Measurements from ENCODE around the gene SMARCA4.
"Not testable (repeated sequence)": the region's sequence is repeated elsewhere in the genome, so short reads cannot be mapped to it uniquely, and the experiment has no call there.

SMARCA4 gene

DNA sequence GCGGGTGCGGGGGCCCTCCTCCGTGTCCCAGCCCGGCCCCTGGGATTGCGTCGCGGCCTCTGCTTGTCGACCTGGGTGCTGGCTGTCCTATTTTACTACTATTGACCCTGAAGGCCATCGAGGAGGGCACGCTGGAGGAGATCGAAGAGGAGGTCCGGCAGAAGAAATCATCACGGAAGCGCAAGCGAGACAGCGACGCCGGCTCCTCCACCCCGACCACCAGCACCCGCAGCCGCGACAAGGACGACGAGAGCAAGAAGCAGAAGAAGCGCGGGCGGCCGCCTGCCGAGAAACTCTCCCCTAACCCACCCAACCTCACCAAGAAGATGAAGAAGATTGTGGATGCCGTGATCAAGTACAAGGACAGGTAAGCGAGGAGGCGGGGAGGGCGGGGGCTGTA, 80.4 kb downstream of the SMARCA4 start:
- no peak for DNase-seq

DNA sequence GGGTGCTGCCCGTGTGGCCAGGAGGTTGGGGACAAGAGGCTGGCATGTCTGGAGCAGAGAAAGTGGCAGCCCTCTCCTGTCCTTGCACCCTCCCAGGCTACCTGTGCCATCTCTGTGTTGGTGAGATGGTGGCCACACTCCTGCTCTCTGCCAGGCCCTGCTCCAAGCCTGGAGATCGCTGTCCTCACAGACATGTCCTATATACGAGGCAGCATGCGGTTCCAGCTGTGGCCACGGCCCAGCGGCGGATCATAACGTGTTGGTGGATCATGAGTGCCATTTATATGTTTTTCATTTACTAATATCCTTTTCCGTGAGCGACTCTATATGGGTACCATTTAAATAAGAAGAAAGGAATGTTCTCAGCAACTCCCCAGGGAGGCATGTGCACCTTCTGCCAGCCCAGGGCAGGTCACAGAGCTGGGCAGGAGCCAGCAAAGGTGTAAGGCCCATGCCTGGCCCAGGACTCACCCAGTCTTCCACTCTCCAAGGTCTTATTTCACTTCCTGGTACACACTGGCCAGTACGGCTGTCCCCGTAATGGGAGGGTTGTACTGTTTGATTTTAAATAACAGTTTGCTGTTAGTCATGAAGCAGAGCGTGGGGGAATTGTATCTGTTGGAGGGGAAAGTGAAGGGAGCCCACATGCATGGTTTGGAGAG, 81.3 kb downstream of the SMARCA4 start:
- no peak for DNase-seq

DNA sequence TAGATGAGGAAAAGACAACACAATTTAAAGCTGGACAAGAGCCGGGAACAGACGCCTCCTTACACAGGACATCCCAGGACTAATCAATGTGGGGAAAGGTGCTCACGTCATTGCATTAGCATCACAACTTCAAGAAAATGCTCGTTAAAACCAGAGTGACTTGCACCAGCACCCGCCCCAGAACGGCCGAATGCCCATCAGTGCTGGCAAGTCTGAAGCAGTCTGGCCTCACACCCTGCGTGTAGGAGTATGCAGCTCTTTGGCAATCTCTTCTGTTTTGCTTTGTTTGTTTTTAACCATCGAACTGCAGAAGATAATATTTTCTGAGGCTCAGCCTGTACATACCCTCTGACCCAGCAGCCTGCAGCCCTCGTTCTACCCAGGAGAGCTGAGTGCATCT, 83.6 kb downstream of the SMARCA4 start:
- no peak for DNase-seq

- DNase-seq, result no peak
Measured at GRCh38 chr19:11045536-11045935, 84.7 kb downstream of the SMARCA4 start.

- DNase-seq, result no peak
Measured at GRCh38 chr19:11046605-11047354, 86.0 kb downstream of the SMARCA4 start.

DNA sequence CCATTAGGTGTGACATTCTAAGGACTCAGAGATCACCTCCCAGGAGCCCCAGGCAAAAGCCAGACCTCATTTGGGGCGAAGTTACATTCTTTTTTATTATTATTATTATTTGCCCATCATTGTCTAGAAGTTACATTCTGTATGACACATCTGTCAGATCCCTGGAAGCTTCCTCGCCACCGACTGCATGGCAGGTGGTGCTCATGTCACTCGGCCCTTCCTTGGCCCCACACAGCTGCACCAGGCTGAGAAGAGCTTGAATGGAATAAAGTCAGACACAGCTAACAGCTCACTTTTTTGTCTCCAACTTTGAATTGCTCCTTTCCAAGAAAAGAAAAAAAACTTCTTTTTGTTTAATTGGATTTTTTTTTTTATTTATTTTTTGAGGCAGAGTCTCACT, 87.0 kb downstream of the SMARCA4 start:
- no peak for DNase-seq

DNA sequence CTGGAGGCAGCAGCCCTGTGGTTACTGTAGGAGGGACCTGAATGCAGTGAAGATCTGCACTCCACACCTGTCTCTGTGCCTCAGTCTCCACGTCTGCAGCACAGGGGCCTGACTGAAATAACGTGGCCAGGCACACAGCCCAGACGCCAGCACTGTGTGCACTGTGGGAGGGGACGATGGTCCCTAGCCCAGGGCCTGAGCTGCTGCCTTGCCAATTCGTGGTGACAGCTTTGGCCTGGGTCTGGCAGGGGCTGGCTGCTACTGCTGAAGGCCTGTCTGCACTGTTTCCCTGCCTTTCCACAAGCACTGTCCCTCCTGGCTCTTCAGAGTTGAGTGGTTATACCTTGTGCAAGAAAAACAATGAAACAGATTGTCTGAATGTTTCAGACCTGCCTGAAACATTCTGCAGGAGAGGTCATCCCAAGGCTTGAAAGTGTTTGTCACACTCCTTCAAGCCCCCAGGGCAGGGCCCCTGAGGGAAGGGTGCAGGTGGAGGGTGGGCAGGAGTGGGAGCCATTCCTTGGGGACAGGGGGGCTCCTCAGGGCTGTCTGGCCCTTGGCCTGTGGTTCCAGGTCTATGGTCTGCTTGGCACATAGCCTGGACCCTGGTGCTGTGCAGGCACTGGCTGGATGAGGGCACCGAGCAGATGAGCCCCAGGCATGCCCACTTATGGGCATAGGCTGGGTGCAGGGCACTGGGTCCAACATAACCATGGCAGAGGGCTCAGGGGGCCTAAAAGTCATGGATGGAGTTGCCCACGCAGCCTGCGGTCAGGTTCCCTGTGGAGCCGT, 89.7 kb downstream of the SMARCA4 start:
- DNase-seq, result no peak

DNA sequence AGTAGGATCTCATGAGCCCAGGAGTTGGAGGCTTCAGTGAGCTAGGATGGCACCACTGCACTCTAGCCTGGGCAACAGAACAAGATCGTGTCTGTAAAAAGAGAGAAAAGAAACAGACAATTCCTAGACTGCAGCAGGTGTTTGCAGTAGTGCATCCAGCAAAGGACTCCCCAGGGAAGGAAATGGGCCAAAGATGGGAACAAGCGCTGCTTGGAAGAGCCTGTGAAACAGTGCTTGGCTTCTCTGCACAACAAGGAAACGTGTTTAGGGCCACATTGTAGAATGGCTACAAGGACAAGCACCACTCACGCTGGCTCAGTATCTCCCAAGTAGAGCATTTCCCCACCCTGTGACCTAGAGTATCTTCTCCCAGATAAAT, 93.0 kb downstream of the SMARCA4 start:
- no peak for DNase-seq

GRCh38 chr19:11054200-11054599, 93.4 kb downstream of the SMARCA4 start:
- DNase-seq, result no peak

- no peak for DNase-seq
Measured at GRCh38 chr19:11054628-11055027, 93.8 kb downstream of the SMARCA4 start.

DNA sequence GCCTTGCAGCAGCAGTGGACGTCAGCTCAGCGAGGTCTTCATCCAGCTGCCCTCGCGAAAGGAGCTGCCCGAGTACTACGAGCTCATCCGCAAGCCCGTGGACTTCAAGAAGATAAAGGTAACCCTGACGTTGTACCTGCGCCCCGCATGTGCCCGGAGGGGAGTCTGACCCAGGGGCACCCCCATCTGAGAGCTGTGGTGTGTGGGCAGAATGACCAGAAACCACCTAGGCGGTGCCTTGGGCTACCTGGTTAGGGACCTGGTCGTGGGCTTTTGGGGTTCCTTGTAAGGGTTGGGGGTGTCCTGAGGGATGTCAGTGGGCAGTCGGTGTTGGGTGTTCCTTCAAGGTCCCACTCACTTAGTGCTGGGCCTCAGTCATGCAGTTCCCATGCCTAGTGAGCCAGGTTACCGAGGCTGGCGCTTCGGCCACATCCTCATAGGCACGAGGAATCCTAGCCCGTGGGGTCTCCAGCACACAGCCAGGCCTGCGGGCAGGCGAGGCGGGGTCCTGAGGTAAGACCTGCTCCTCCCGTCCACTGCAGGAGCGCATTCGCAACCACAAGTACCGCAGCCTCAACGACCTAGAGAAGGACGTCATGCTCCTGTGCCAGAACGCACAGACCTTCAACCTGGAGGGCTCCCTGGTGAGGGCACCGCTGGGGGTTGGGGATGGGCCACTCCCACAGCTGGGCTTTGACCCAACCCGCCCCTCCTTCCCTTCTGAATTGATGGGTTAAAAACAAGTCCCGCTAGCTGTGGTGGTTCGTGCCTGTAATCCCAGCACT, 97.6 kb downstream of the SMARCA4 start:
- no peak for DNase-seq

DNA sequence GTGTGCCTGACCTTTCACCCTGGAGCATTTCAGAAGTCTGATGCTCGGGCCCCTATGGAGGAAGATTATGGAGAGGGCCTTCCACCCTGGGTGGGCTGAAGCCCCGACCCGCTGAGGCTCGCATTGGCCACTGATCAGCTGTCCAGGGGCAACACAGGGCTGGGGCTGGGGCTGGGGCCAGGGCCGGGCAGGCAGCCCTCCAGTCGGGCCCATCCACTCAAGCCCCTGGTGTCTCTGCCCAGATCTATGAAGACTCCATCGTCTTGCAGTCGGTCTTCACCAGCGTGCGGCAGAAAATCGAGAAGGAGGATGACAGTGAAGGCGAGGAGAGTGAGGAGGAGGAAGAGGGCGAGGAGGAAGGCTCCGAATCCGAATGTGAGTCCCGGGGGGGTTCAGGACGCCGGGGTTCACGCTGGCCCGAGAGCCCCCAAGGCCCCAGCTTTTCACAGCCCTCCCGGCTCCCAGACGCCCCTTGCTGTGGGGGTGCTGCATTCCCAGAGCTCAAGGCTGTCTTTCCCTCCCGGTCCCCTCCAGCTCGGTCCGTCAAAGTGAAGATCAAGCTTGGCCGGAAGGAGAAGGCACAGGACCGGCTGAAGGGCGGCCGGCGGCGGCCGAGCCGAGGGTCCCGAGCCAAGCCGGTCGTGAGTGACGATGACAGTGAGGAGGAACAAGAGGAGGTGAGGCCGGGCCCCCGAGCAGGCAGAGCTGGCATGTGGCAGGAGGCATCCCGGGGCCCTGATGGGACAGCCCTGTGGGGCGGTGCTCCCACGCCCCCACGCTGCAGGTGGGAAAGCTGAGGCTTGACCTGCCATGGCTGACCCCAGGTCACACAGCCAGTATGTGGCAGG, 98.9 kb downstream of the SMARCA4 start:
- DNase-seq, result no peak

DNA sequence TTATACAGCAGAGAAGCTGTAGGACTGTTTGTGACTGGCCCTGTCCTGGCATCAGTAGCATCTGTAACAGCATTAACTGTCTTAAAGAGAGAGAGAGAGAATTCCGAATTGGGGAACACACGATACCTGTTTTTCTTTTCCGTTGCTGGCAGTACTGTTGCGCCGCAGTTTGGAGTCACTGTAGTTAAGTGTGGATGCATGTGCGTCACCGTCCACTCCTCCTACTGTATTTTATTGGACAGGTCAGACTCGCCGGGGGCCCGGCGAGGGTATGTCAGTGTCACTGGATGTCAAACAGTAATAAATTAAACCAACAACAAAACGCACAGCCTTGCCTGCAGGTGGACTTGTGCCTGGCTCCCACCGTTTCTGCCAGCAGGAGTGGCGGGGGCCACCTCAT, 101.1 kb downstream of the SMARCA4 start:
- no peak for DNase-seq

DNA sequence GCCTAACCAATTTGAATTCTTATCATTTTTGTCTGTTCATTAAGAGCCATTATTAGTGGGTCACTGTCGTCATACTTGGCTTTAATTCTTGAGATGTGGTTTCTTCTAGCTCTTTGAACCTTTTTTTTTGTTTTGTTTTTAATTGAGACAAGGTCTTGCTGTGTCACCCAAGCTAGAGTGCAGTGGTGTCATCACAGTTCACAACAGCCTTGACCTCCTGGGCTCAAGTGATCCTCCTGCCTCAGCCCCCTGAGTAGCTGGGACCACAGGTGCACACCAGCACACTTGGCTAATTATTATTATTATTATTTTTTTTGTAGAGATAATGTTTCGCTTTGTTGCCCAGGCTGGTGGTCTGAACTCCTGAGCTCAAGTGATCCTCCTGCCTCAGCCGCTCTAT, 102.6 kb downstream of the SMARCA4 start:
- no peak for DNase-seq

DNA sequence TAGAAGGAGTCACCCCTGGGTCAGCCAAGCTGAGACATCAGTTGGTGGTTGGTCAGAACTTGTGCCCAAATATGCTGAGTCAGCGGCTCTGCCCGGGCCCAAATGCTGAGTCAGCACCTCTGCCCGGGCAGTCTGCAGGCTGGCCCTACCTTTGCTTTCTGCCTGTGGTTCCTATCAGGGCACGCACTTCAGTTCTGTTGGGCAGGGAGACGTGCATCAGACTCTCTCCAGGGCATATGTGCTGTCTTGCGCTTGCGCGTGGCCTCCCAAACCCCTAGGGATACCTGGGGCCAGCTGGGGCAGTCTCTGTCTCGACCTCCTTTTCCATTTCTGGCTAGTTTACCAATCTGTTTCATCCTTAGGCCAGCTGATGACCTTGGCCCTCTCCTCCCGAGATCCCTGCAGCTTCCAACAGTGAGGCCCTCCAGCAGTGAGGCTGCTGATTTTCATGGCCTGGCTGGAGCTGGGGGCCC, 104.0 kb downstream of the SMARCA4 start:
- no peak for DNase-seq

DNA sequence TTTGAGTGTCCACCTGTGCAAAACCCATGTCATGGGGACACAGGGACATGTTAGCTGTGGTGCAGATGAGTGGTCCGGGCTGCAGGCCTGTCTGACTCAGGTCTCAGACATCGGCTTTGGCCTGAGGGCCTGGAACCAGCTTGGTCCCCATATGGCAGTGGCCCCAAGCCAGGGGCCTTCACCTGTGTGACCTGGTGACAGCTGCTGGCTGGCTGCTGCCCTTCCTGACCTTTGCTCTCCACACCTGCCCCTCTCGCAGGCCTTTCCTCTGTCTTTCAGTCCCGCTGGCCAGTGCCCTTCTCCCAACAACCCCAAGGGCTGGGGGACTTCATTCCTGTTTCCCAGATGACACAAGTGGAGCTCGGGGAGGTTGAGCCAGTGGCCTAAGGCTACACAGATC, 105.5 kb downstream of the SMARCA4 start:
- DNase-seq, result no peak

DNA sequence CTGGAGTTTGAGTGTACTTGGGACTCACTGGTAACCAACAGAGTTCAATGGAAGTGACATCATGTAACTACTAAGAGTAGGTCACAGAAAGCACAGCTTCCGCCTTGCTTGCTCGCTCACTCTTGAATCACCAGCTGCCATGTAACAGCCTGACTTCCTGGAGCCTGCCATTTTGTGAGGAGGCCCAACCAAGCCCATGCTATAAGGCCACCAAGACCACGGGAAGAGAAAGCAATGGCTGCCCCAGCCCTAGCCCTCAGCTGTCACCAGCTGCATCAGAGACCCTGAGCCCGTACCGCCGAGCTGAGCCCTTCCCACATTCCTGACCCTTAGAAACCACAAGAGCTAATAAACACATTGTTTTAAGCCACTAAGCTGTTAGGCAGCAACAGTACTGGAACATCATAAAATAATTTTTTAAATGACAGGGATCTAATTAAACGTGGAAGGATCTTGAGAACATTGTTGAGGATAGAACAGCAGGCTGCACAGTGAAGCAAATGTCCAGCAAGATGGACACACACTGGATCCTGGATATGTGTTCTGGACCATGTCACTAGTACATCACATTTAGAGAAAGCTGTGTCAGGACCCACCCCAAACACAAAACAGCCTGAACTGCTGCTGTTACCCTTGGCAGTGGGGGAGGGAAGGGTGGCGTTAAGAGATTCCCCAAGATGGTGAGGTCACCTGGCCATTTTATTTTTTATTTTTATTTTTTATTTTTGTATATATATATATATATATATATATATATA, 106.7 kb downstream of the SMARCA4 start:
- no peak for DNase-seq

DNA sequence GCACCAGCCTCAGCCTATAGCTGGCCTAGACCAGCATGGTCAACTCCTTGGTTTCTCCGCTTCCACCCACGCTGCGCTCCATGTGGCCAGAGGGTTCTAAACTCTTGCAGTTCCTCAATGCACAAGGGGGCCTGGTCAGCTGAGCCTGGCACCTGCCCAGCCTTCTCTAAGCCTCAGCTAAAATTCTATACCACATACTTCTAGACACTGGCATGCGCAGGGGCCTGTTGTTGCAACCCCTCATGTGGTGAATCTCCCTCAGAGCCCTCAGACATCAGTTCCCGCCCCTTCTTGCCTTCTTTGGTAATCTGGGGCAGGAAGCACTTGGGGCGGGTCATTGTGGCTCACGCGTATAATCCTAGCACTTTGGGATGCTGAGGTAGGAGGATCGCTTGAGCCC, 108.7 kb downstream of the SMARCA4 start:
- DNase-seq, result no peak

DNA sequence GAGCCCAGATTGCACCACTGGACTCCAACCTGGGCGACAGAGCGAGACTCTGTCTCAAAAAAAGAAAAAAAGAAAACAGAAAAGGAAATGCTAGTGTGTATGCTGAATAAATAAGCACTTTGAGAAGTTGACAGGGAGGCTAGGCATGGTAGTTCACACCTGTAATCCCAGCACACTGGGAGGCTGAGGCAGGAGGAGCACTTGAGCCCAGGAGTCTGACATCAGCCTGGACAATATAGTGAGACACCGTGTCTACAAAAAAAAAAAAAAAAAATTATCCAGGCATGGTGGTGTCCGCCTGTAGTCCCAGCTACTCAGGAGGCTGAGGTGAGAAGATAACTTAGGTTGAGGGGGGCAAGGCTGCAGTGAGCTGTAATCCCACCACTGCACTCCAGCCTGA, 109.3 kb downstream of the SMARCA4 start:
- no peak for DNase-seq

DNA sequence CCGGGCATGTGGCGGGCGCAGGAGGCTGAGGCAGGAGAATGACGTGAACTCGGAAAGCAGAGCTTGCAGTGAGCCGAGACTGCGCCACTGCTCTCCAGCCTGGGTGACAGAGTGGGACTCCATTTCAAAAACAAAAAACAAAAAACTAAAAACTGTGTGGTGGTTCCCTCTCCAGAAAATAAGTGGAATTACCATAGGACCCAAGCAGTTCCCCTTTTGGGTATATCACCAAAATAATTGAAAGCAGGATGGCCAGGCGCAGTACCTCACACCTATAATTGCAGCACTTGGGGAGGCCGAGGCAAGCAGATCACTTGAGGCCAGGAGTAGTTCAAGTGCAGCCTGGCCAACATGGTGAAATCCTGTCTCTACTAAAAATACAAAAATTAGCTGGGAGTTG, 112.7 kb downstream of the SMARCA4 start:
- no peak for DNase-seq

DNA sequence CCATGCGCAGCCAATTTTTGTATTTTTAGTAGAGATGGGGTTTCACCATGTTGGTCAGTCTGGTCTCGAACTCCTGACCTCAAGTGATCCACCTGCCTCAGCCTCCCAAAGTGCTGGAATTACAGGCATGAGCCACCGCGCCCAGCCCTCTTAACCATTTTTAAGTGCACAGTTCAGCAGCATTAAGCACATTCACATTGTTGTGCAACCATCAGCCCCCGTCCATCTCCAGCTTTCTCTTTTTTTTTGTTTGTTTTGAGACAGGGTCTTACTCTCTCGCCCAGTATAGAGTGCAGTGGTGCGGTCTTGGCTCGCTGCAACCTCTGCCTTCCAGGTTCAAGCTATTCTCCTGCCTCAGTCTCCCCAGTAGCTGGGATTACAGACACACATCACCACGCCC, 116.0 kb downstream of the SMARCA4 start:
- not testable (repeated sequence) for DNase-seq

Measured in activated naive CD4-positive, alpha-beta T cell (primary cell).